Measurements from ENCODE around the gene VCX2. TPM values are rescaled to one million over a fixed set of nuclear protein-coding genes. Genes with fewer than 3 reads are reported as not detected.
"Not testable (repeated sequence)": the region's sequence is repeated elsewhere in the genome, so short reads cannot be mapped to it uniquely, and the experiment has no call there.

The VCX2 gene
- total RNA-seq, 2 donors from 2014 or later: not detected

GRCh38 chrX:8192276-8192675, 21.2 kb upstream of the VCX2 start:
- no peak overlapping the region for H3K4me3 ChIP-seq
- H3K27ac ChIP-seq: no peak overlapping the region
- H3K4me1 ChIP-seq: no peaks in the 10 kb centered on the region
- H3K27me3 ChIP-seq: no peaks in the 10 kb centered on the region
- H3K36me3 ChIP-seq: no peaks in the 10 kb centered on the region
- H3K9me3 ChIP-seq: no peaks in the 10 kb centered on the region
- DNase-seq (ENCODE audit: low spot score): no peak
- TF ChIP-seq, protein P1, sequence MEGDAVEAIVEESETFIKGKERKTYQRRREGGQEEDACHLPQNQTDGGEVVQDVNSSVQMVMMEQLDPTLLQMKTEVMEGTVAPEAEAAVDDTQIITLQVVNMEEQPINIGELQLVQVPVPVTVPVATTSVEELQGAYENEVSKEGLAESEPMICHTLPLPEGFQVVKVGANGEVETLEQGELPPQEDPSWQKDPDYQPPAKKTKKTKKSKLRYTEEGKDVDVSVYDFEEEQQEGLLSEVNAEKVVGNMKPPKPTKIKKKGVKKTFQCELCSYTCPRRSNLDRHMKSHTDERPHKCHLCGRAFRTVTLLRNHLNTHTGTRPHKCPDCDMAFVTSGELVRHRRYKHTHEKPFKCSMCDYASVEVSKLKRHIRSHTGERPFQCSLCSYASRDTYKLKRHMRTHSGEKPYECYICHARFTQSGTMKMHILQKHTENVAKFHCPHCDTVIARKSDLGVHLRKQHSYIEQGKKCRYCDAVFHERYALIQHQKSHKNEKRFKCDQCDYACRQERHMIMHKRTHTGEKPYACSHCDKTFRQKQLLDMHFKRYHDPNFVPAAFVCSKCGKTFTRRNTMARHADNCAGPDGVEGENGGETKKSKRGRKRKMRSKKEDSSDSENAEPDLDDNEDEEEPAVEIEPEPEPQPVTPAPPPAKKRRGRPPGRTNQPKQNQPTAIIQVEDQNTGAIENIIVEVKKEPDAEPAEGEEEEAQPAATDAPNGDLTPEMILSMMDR (IDR thresholded peaks at IDR 0.05): no peak

- DNase-seq (ENCODE audit: low spot score): no peak
- H3K27me3 ChIP-seq: no peaks in the 10 kb centered on the region
- TF ChIP-seq, protein P1 (IDR thresholded peaks at IDR 0.05): no peak
Measured at GRCh38 chrX:8191022-8191421, 20.0 kb upstream of the VCX2 start.

DNA sequence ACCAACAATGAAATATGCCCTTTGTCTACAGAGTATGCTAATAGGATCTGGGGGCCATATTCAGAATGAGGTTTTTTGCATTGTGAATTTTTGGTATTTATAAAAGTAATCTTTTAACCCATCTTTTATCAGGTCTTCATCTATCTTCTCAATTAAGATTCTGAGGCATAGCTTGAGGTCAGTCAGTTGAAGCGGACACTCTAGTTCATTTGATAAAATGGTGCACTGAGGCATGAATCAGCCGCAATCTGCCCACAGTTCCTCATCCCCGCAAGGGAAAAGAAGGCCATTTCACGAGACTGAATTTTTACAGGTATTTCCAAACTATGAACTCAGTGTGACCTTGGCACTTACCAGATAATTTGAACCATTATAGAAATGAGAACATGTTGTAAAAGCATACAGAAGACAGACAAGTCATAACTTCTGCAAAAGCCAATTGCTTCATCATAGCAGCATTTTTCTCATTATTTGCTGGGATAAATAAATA, 19.3 kb upstream of the VCX2 start:
- Histone ChIP-seq H3K27ac (no peak overlapping the region), H3K36me3 (no peaks in the 10 kb centered on the region), H3K9me3 (no peaks in the 10 kb centered on the region), H3K4me1 (no peaks in the 10 kb centered on the region), H3K4me3 (no peak overlapping the region), H3K27me3 (no peaks in the 10 kb centered on the region)
- TF ChIP-seq, protein P1 (IDR thresholded peaks at IDR 0.05): no peak
- no peak for DNase-seq (ENCODE audit: low spot score)

More at GRCh38 chrX:8191022-8191421, 20.0 kb upstream of the VCX2 start:
- Histone ChIP-seq H3K4me3 (no peak overlapping the region), H3K9me3 (no peaks in the 10 kb centered on the region), H3K27ac (no peak overlapping the region), H3K4me1 (no peaks in the 10 kb centered on the region), H3K36me3 (no peaks in the 10 kb centered on the region)

- H3K9me3 ChIP-seq: no peaks in the 10 kb centered on the region
- H3K4me3 ChIP-seq: no peak overlapping the region
- TF ChIP-seq, protein P1 (IDR thresholded peaks at IDR 0.05): no peak
- no peaks in the 10 kb centered on the region for H3K27me3 ChIP-seq
- H3K27ac ChIP-seq: no peak overlapping the region
- no peak for DNase-seq (ENCODE audit: low spot score)
- no peaks in the 10 kb centered on the region for H3K4me1 ChIP-seq
- H3K36me3 ChIP-seq: no peaks in the 10 kb centered on the region
Measured at GRCh38 chrX:8189096-8189830, 18.2 kb upstream of the VCX2 start.

DNA sequence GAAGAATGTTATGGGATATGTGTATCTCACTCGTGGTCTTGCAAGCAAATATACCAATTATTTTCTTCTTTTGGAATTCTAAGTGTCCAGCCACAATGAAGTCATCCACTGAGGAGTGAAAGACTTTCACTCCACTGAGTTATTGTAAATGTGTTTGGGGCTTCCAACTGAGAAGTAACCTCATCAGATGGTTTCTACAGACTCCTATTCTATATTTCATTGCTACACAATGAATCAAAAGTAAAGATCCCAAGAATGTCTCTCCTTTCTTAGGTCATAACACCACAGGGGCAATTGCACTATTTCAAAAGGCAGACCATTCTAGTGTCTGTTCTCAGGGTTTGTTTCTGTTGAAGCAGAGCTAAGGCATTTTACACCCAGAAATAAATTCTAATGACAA, 12.3 kb upstream of the VCX2 start:
- no peaks in the 10 kb centered on the region for H3K27me3 ChIP-seq
- no peak for DNase-seq (ENCODE audit: low spot score)
- H3K4me3 ChIP-seq: no peak overlapping the region
- H3K27ac ChIP-seq: no peak overlapping the region
- H3K36me3 ChIP-seq: no peaks in the 10 kb centered on the region
- H3K9me3 ChIP-seq: no peaks in the 10 kb centered on the region
- H3K4me1 ChIP-seq: no peaks in the 10 kb centered on the region
- TF ChIP-seq, protein P1 (IDR thresholded peaks at IDR 0.05): no peak

DNA sequence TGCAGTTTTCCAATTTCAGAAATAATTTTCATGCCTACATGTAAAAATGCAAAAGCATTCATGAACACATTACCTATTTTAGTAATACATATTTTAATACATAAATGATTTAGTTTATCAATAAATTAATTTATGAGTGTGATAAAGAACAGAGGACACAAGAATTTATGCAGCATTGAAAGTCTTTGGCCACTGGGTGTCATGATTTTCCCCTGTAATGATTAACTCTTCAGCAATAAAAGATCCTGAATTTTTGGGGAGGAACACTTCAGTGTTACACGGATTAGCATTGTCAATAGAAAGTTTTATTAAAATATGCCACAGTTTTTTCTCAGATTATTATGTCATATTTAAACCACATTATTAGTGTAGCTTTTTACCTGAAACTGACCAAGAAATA, 8.6 kb upstream of the VCX2 start:
- Histone ChIP-seq H3K27ac (no peak overlapping the region), H3K9me3 (no peaks in the 10 kb centered on the region), H3K36me3 (no peaks in the 10 kb centered on the region), H3K4me1 (no peaks in the 10 kb centered on the region), H3K4me3 (no peak overlapping the region), H3K27me3 (no peaks in the 10 kb centered on the region)
- no peak for DNase-seq (ENCODE audit: low spot score)
- TF ChIP-seq, protein P1 (IDR thresholded peaks at IDR 0.05): peak in 1 of 2 donors; percentile 42

DNA sequence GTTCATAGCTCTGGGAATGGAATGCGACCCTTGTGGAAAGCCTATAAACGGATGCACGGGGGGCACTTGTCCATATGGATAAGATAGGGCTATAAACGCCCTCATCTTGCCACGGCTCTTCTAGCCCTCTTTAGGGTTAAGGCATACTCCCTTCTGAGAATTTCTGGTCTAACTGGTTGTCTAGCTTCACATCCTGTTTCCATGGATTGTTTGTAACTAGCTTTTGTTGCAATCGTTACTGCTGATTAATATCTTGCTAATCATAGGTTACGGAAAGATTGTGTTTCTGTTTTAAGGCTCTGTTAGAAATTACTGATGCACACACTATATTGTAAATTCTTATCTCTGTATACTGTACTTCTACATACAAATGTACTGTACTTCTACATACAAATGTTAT, 17.1 kb downstream of the VCX2 start:
- H3K4me3 ChIP-seq; H3K36me3 ChIP-seq; DNase-seq (ENCODE audit: low spot score); H3K27ac ChIP-seq; H3K27me3 ChIP-seq; H3K4me1 ChIP-seq: not testable (repeated sequence)
- H3K9me3 ChIP-seq: peaks cover 0 to 14% of the 10 kb centered on the region in 2 donors

Measured in right atrium auricular region (tissue), 2 donors.